OCI-LY7 (cell line): ENCODE data around the gene FAN1. TPM values are rescaled to one million over a fixed set of nuclear protein-coding genes. Genes with fewer than 3 reads are reported as not detected.

Source experiments
- BruUV-seq: library from RNA; stranded (reverse); fragments of 400-500 nt; replicated peaks from 2 replicates; lab custom pipeline; 2021; lab: Mats Ljungman, UMichigan
- CTCF ChIA-PET: fragments of 300-600 bp; sonication (Branson Sonifier 250); formaldehyde crosslinking; loops from one replicate; lab custom pipeline; 2022; ENCODE audit warnings: antibody characterized with exemption; ENCODE audit not compliant: unreplicated experiment; lab: Charles Lee
- POLR2A ChIA-PET: fragments of 300-600 bp; sonication (Branson Sonifier 250); formaldehyde crosslinking; loops from one replicate; lab custom pipeline; 2022; ENCODE audit warnings: antibody characterized with exemption; lab: Charles Lee
- DNase-seq: peaks from one replicate; pipeline ENCODE4 v3.0.0-alpha.2; 2015; ENCODE audit warnings: low spot score
- H2AFZ ChIP-seq: fragments of 200-600 bp; sonication (generic), shearing (Covaris generic); 2 replicates; pipeline ENCODE4 v1.6.1; 2014; ENCODE audit warnings: mild to moderate bottlenecking, antibody characterized with exemption, low read length, moderate library complexity
- H3K27ac ChIP-seq: fragments of 200-600 bp; sonication (generic); 2 replicates; pipeline ENCODE4 v1.5.1; 2014; ENCODE audit warnings: mixed run types, low read depth, mild to moderate bottlenecking, moderate library complexity, low read length, inconsistent platforms; ENCODE audit not compliant: poor library complexity, severe bottlenecking
- H3K36me3 ChIP-seq: fragments of 200-600 bp; sonication (generic); 2 replicates; pipeline ENCODE4 v1.6.1; 2014; ENCODE audit warnings: mild to moderate bottlenecking, antibody characterized with exemption, low read length, moderate library complexity, mixed read lengths; ENCODE audit not compliant: insufficient read depth
- H3K4me1 ChIP-seq: fragments of 200-600 bp; sonication (generic); 2 replicates; pipeline ENCODE4 v1.5.1; 2014; ENCODE audit warnings: mild to moderate bottlenecking, low read length; ENCODE audit not compliant: insufficient read depth, poor library complexity, severe bottlenecking
- H3K4me2 ChIP-seq: fragments of 200-600 bp; sonication (generic); 2 replicates; pipeline ENCODE4 v1.6.1; 2014; ENCODE audit warnings: mild to moderate bottlenecking, low read length
- H3K4me3 ChIP-seq: fragments of 200-600 bp; sonication (generic); 2 replicates; pipeline ENCODE4 v1.5.1; 2014; ENCODE audit warnings: mild to moderate bottlenecking, low read depth, low read length; ENCODE audit not compliant: poor library complexity, severe bottlenecking
- H3K79me2 ChIP-seq: fragments of 200-600 bp; sonication (generic); 2 replicates; pipeline ENCODE4 v1.6.1; 2016; ENCODE audit warnings: low read depth, mild to moderate bottlenecking, low read length, moderate library complexity, mixed read lengths; ENCODE audit not compliant: insufficient read depth
- H3K9me2 ChIP-seq: fragments of 200-600 bp; sonication (generic); 2 replicates; pipeline ENCODE4 v1.6.1; 2016; ENCODE audit warnings: mild to moderate bottlenecking, low read length, mixed read lengths; ENCODE audit not compliant: insufficient read depth
- H3K9me3 ChIP-seq: fragments of 200-600 bp; sonication (generic); 2 replicates; pipeline ENCODE4 v1.6.1; 2014; ENCODE audit warnings: mild to moderate bottlenecking, mixed run types, low read length, mixed read lengths
- H4K20me1 ChIP-seq: fragments of 200-600 bp; sonication (generic); 2 replicates; pipeline ENCODE4 v1.6.1; 2014; ENCODE audit warnings: mild to moderate bottlenecking, antibody characterized with exemption, low read length, moderate library complexity, mixed read lengths; ENCODE audit not compliant: insufficient read depth
- CTCF ChIP-seq: fragments of 200-600 bp; sonication (generic); conservative IDR thresholded peaks from 2 replicates; pipeline ENCODE4 v1.5.1; 2014; ENCODE audit warnings: mild to moderate bottlenecking, antibody characterized with exemption, low read length, moderate library complexity, mixed read lengths
- EZH2phosphoT487 ChIP-seq: fragments of 200-600 bp; sonication (generic); IDR thresholded peaks from 2 replicates; pipeline ENCODE4 v1.6.1; 2018; ENCODE audit warnings: low read depth, borderline replicate concordance, mild to moderate bottlenecking, mixed run types, antibody characterized with exemption, low read length, moderate library complexity, mixed read lengths
- intact Hi-C: fragments of 100-400 bp; cut with micrococcal nuclease; formaldehyde crosslinking; loops from one replicate; pipeline ENCODE4 v1.10.0; 2022; ENCODE audit not compliant: unreplicated experiment
- total RNA-seq, 2 experiments: library from RNA; depleted of rRNA in 1 of 2; stranded (reverse); fragments of >200 nt in 1 of 2; shearing (Covaris generic) in 1 of 2; gene quantifications; 2 replicates each; pipeline ENCODE4 v1.2.3, GENCODE V29; 2014 to 2022

Gene FAN1
- total RNA-seq, 2 experiments from 2014 or later, result 14.7 to 16.4 TPM

GRCh38 chr15:30885814-30886213, 17.9 kb upstream of the FAN1 start:
- Histone ChIP-seq H3K9me2 (0 out of 2 replicates have a peak, but pooled peaks cover 3% of the 10 kb centered on the region), H4K20me1 (no peaks in the 10 kb centered on the region), H3K27ac (no peak overlapping the region), H3K4me1 (no peaks in the 10 kb centered on the region), H3K36me3 (no peaks in the 10 kb centered on the region), H3K4me2 (no peak overlapping the region), H3K4me3 (no peak overlapping the region), H2AFZ (no peak overlapping the region), H3K9me3 (no peaks in the 10 kb centered on the region), H3K79me2 (no peaks in the 10 kb centered on the region)
- CTCF ChIA-PET, result no interaction called here
- TF ChIP-seq EZH2phosphoT487, result no peak
- TF ChIP-seq CTCF, result no peak
- no TSS peak for BruUV-seq
- intact Hi-C loops, result no loop called here
- DNase-seq, result no peak
- POLR2A ChIA-PET, result no interaction called here

GRCh38 chr15:30889196-30889595, 14.5 kb upstream of the FAN1 start:
- no peak overlapping the region for H3K4me3 ChIP-seq
- no peaks in the 10 kb centered on the region for H3K9me3 ChIP-seq
- no peak overlapping the region for H3K4me2 ChIP-seq
- DNase-seq, result no peak
- ChIA-PET CTCF (no interaction called here), POLR2A (no interaction called here)
- intact Hi-C loops, result no loop called here
- H3K79me2 ChIP-seq, result no peaks in the 10 kb centered on the region
- H2AFZ ChIP-seq, result no peak overlapping the region
- TF ChIP-seq EZH2phosphoT487, result no peak
- no peak for TF ChIP-seq CTCF
- no peaks in the 10 kb centered on the region for H3K36me3 ChIP-seq
- H3K27ac ChIP-seq, result no peak overlapping the region
- H4K20me1 ChIP-seq, result no peaks in the 10 kb centered on the region
- 0 out of 2 replicates have a peak, but pooled peaks cover 3% of the 10 kb centered on the region for H3K9me2 ChIP-seq
- H3K4me1 ChIP-seq, result no peaks in the 10 kb centered on the region
- no TSS peak for BruUV-seq

GRCh38 chr15:30895461-30896210, 8.1 kb upstream of the FAN1 start:
- CTCF ChIA-PET, result no interaction called here
- intact Hi-C loops, result no loop called here
- BruUV-seq, result no TSS peak

More at GRCh38 chr15:30895461-30896210, 8.1 kb upstream of the FAN1 start:
- Histone ChIP-seq H3K4me3 (no peak overlapping the region), H3K9me3 (no peaks in the 10 kb centered on the region), H3K4me1 (peaks cover 3% of the 10 kb centered on the region), H3K79me2 (no peaks in the 10 kb centered on the region), H3K9me2 (no peaks in the 10 kb centered on the region), H3K27ac (no peak overlapping the region), H2AFZ (no peak overlapping the region), H4K20me1 (no peaks in the 10 kb centered on the region), H3K36me3 (no peaks in the 10 kb centered on the region), H3K4me2 (no peak overlapping the region)
- DNase-seq, result no peak
- POLR2A ChIA-PET, result interaction anchor here (0.5 kb wide), 1 partner anchor 205 kb away, joined by 3 read pairs; no protein-coding TSS in a partner anchor
- no peak for TF ChIP-seq CTCF
- no peak for TF ChIP-seq EZH2phosphoT487
